ENCODE measurements around the gene MMP17. TPM values are rescaled to one million over a fixed set of nuclear protein-coding genes. Genes with fewer than 3 reads are reported as not detected.

The MMP17 gene
- total and polyA plus RNA-seq, 2 donors (not counting 1 experiment from before 2014, with no cell fraction given) = 3.2 to 13.5 TPM

DNA sequence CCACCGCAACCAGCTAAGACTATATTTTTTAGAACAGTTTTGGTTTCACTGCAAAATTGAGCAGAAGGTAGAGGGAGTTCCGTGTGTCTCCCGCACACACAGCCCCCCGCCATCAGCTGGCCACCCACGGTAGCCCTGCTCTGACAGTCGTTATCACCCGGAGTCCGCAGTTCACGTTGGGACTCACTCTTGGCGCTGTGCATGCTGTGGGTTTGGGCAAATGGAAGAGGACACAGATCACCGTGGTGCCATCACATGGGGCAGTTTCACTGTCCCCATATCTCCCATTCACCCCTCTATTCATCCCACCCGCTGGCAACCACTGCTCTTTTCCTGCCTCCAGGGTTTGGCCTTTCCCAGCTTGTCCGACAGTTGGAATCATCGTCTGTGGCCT is 34.4 kb downstream of the MMP17 start:
- Histone ChIP-seq H3K79me2 (ENCODE audit: control insufficient read depth, insufficient read depth, low read length) (no peaks in the 10 kb centered on the region), H3K4me2 (ENCODE audit: extremely low read depth, insufficient read depth, low read length) (no peak overlapping the region), H3K9ac (ENCODE audit: insufficient read depth, low read length) (no peak overlapping the region), H2AFZ (ENCODE audit: low read length) (no peak overlapping the region), H3K4me3 (replicated peaks in 1 of 4; ENCODE audit: control extremely low read depth in 1 of 4, insufficient read depth in 1 of 4, low read depth in 3 of 4, low read length in 4 of 4) (no peak overlapping the region), H3K27me3 (ENCODE audit: control insufficient read depth, insufficient read depth, low read length) (no peaks in the 10 kb centered on the region), H3K36me3 (ENCODE audit: control insufficient read depth, insufficient read depth, low read length) (no peaks in the 10 kb centered on the region), H4K20me1 (ENCODE audit: control insufficient read depth, extremely low read depth, insufficient read depth, low read length) (no peaks in the 10 kb centered on the region), H3K9me3 (ENCODE audit: control insufficient read depth, insufficient read depth, low read depth, low read length) (no peaks in the 10 kb centered on the region), H3K27ac (ENCODE audit: insufficient read depth, low read length) (no peak overlapping the region), H3K4me1 (ENCODE audit: control insufficient read depth, extremely low read depth, insufficient read depth, low read length) (peaks cover 3% of the 10 kb centered on the region)
- DNase-seq (ENCODE audit: low read depth in 2 of 2) = no peak
- no peak for TF ChIP-seq EZH2 (IDR thresholded peaks at IDR 0.05; ENCODE audit: low read length, missing control alignments)
- TF ChIP-seq, protein P1, sequence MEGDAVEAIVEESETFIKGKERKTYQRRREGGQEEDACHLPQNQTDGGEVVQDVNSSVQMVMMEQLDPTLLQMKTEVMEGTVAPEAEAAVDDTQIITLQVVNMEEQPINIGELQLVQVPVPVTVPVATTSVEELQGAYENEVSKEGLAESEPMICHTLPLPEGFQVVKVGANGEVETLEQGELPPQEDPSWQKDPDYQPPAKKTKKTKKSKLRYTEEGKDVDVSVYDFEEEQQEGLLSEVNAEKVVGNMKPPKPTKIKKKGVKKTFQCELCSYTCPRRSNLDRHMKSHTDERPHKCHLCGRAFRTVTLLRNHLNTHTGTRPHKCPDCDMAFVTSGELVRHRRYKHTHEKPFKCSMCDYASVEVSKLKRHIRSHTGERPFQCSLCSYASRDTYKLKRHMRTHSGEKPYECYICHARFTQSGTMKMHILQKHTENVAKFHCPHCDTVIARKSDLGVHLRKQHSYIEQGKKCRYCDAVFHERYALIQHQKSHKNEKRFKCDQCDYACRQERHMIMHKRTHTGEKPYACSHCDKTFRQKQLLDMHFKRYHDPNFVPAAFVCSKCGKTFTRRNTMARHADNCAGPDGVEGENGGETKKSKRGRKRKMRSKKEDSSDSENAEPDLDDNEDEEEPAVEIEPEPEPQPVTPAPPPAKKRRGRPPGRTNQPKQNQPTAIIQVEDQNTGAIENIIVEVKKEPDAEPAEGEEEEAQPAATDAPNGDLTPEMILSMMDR (conservative IDR thresholded peaks at IDR 0.05 in 1 of 2, IDR thresholded peaks at IDR 0.05 in 1 of 2; ENCODE audit: low read depth in 1 of 2, low read length in 2 of 2) = no peak

DNA sequence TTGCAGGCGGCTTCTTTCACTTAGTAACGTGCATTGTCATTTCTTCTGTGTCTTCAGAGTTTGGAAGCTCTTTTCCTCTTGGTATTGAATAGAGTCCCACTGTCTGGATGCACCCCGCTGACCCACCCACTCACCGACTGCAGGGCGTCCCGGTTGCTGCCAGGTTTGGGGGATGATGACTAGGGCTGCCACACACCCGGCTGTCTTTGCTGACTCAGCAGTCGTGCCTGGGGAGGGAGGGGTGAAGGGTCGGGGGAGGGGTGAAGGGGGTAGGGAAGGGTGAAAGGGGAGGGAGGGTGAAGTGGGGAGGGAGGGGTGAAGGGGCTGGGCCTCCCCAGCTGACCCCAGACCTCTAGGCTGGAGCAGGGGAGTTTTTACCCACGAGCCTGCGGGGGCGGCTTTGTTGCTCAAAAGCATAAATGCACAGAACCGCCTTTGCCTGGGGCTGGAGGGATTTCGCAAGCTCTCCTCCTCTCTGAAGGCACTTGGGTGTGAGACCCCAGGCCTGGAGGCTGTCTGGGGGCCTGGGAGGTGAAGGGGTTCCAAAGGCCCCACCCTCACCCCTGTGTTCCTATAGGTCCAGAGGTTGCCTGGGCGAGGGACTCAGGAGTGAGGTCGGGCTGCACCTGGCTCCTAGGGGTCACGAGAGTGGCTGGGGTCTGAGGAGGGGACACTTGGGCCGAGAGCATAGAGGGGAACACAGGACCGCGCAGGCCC is 35.0 kb downstream of the MMP17 start:
- Histone ChIP-seq H3K4me1 (ENCODE audit: control insufficient read depth, extremely low read depth, insufficient read depth, low read length) (peaks cover 3% of the 10 kb centered on the region), H3K9me3 (ENCODE audit: control insufficient read depth, insufficient read depth, low read depth, low read length) (no peaks in the 10 kb centered on the region), H3K79me2 (ENCODE audit: control insufficient read depth, insufficient read depth, low read length) (no peaks in the 10 kb centered on the region), H3K4me2 (ENCODE audit: extremely low read depth, insufficient read depth, low read length) (no peak overlapping the region), H2AFZ (ENCODE audit: low read length) (no peak overlapping the region), H4K20me1 (ENCODE audit: control insufficient read depth, extremely low read depth, insufficient read depth, low read length) (no peaks in the 10 kb centered on the region), H3K36me3 (ENCODE audit: control insufficient read depth, insufficient read depth, low read length) (no peaks in the 10 kb centered on the region), H3K27ac (ENCODE audit: insufficient read depth, low read length) (no peak overlapping the region), H3K27me3 (ENCODE audit: control insufficient read depth, insufficient read depth, low read length) (no peaks in the 10 kb centered on the region), H3K9ac (ENCODE audit: insufficient read depth, low read length) (no peak overlapping the region), H3K4me3 (replicated peaks in 1 of 4; ENCODE audit: control extremely low read depth in 1 of 4, insufficient read depth in 1 of 4, low read depth in 3 of 4, low read length in 4 of 4) (no peak overlapping the region)
- TF ChIP-seq, protein P1 (conservative IDR thresholded peaks at IDR 0.05 in 1 of 2, IDR thresholded peaks at IDR 0.05 in 1 of 2; ENCODE audit: low read depth in 1 of 2, low read length in 2 of 2) = no peak
- no peak for TF ChIP-seq EZH2 (IDR thresholded peaks at IDR 0.05; ENCODE audit: low read length, missing control alignments)
- peak; percentile 25 to 26 for DNase-seq (ENCODE audit: low read depth in 2 of 2)

DNA sequence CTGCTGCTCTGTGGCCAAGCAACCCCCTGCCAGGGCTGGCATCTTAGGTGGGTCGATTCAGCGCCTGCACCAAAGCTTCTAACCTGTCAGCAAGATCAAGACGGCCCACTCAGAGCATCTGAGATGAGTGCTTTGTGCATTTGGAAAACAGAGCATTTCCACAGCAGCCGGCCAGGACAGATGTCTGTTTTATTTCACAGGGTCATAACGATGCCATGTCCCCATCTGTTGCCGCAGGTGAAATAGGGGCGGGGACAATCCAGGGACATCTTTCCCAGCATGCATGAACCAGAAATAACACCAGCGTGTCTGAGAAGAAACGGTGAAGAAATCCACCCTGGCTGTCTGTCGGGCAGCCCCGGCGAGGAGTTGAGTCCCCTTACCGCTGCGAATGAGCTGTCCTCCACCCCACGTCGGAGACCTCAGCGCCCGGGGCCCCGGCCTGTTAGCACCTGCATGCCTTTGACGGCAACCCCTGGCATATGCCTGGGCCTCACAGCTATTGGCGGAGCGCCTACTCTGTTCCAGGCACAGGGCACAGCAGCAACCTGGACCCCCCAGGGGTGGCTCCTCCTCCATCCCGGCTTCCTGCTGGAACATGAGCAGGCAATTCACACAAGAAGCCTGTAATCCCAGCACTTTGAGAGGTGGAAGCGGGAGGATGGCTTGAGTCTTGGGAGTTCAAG is 35.7 kb downstream of the MMP17 start:
- Histone ChIP-seq H3K9ac (ENCODE audit: insufficient read depth, low read length) (no peak overlapping the region), H3K27ac (ENCODE audit: insufficient read depth, low read length) (no peak overlapping the region), H3K9me3 (ENCODE audit: control insufficient read depth, insufficient read depth, low read depth, low read length) (no peaks in the 10 kb centered on the region), H3K4me1 (ENCODE audit: control insufficient read depth, extremely low read depth, insufficient read depth, low read length) (peaks cover 3% of the 10 kb centered on the region), H4K20me1 (ENCODE audit: control insufficient read depth, extremely low read depth, insufficient read depth, low read length) (no peaks in the 10 kb centered on the region), H3K4me2 (ENCODE audit: extremely low read depth, insufficient read depth, low read length) (no peak overlapping the region), H3K36me3 (ENCODE audit: control insufficient read depth, insufficient read depth, low read length) (no peaks in the 10 kb centered on the region), H3K79me2 (ENCODE audit: control insufficient read depth, insufficient read depth, low read length) (no peaks in the 10 kb centered on the region), H3K27me3 (ENCODE audit: control insufficient read depth, insufficient read depth, low read length) (no peaks in the 10 kb centered on the region), H3K4me3 (replicated peaks in 1 of 4; ENCODE audit: control extremely low read depth in 1 of 4, insufficient read depth in 1 of 4, low read depth in 3 of 4, low read length in 4 of 4) (no peak overlapping the region), H2AFZ (ENCODE audit: low read length) (no peak overlapping the region)
- TF ChIP-seq EZH2 (IDR thresholded peaks at IDR 0.05; ENCODE audit: low read length, missing control alignments) = no peak
- TF ChIP-seq, protein P1 (conservative IDR thresholded peaks at IDR 0.05 in 1 of 2, IDR thresholded peaks at IDR 0.05 in 1 of 2; ENCODE audit: low read depth in 1 of 2, low read length in 2 of 2) = no peak
- DNase-seq (ENCODE audit: low read depth in 2 of 2) = no peak

Measured in fibroblast of lung (primary cell).